HepG2 (cell line): ENCODE data around the gene BAHCC1. TPM values are rescaled to one million over a fixed set of nuclear protein-coding genes. Genes with fewer than 3 reads are reported as not detected.

Source experiments
- ATAC-seq: fragments of 200-7000 bp; cut with Tn5 transposase; 3 replicates; pipeline ENCODE4 v1.9.1; 2020; ENCODE audit warnings: mild to moderate bottlenecking, moderate library complexity
- BruUV-seq: library from RNA; stranded (reverse); fragments of 400-500 nt; replicated peaks from 2 replicates; lab custom pipeline; 2021; lab: Mats Ljungman, UMichigan
- CTCF ChIA-PET: fragments of 300-600 bp; formaldehyde crosslinking; extraction: SDS; loops from one replicate; lab custom pipeline; 2021; ENCODE audit warnings: low total read pairs, inconsistent platforms, low intra/inter-chr PET ratio; lab: Yijun Ruan, JAX
- POLR2A ChIA-PET: fragments of 350-600 bp; sonication (Branson Sonifier 250); formaldehyde crosslinking; loops from one replicate; lab custom pipeline; 2020; ENCODE audit warnings: antibody characterized with exemption, inconsistent platforms; lab: Yijun Ruan, JAX
- DNase-seq: peaks from one replicate; pipeline ENCODE4 v3.0.0-alpha.2; 2015; ENCODE audit warnings: low spot score
- FAIRE-seq: peaks from 3 replicates; lab custom pipeline; 2011; peaks lifted over from hg19 to GRCh38; lab: Jason Lieb, UNC
- H2AFZ ChIP-seq: one replicate; pipeline ENCODE4 v1.6.1; 2011; ENCODE audit warnings: low read length, inconsistent platforms
- H3K27ac ChIP-seq: fragments of 300-600 bp; 3 replicates; pipeline ENCODE4 v1.8.0; 2011; ENCODE audit warnings: mixed run types, mild to moderate bottlenecking, mixed read lengths, low read length, inconsistent platforms; ENCODE audit not compliant: insufficient read depth; ENCODE audit errors: extremely low read length
- H3K27me3 ChIP-seq, 2 experiments: fragments of 200-600 bp in 1 of 2; 2 replicates in 1 of 2; 3 replicates in 1 of 2; pipeline versions ENCODE4 v1.6.0 to v1.8.0; 2011; ENCODE audit warnings: low read length in 2 of 2, mild to moderate bottlenecking in 2 of 2, moderate library complexity in 2 of 2, inconsistent platforms in 1 of 2; ENCODE audit not compliant: insufficient read depth in 2 of 2, control insufficient read depth in 1 of 2
- H3K36me3 ChIP-seq, 2 experiments: fragments of 200-600 bp in 1 of 2; replicated peaks in 1 of 2; 2 replicates in 1 of 2; 3 replicates in 1 of 2; pipeline versions ENCODE4 v1.5.1 to v1.8.0; 2011; ENCODE audit warnings: low read length in 2 of 2, inconsistent platforms in 1 of 2; ENCODE audit not compliant: insufficient read depth in 2 of 2, control insufficient read depth in 1 of 2
- H3K4me1 ChIP-seq: 2 replicates; pipeline ENCODE4 v1.5.1; 2012; ENCODE audit warnings: low read length, inconsistent platforms; ENCODE audit not compliant: insufficient read depth
- H3K4me2 ChIP-seq: 2 replicates; pipeline ENCODE4 v1.6.0; 2011; ENCODE audit warnings: low read depth, low read length, inconsistent platforms
- H3K4me3 ChIP-seq, 3 experiments: fragments of 200-600 bp in 1 of 3; sonication (generic), shearing (Covaris generic) in 1 of 3; replicated peaks in 1 of 3; 2 replicates each; pipeline ENCODE4 v1.5.1; 2011 to 2016; ENCODE audit warnings: low read length in 3 of 3, inconsistent platforms in 2 of 3, low read depth in 2 of 3, mild to moderate bottlenecking in 2 of 3, control low read depth in 1 of 3, mixed read lengths in 1 of 3; ENCODE audit not compliant: insufficient read depth in 1 of 3
- H3K79me2 ChIP-seq: one replicate; pipeline ENCODE4 v1.6.1; 2011; ENCODE audit warnings: low read length, inconsistent platforms; ENCODE audit not compliant: insufficient read depth
- H3K9ac ChIP-seq: 2 replicates; pipeline ENCODE4 v1.6.0; 2011; ENCODE audit warnings: mild to moderate bottlenecking, low read depth, low read length, inconsistent platforms; ENCODE audit not compliant: insufficient read depth
- H3K9me3 ChIP-seq: 2 replicates; pipeline ENCODE4 v1.5.1; 2012; ENCODE audit warnings: mild to moderate bottlenecking, low read length
- H4K20me1 ChIP-seq: 2 replicates; pipeline ENCODE4 v1.6.0; 2011; ENCODE audit warnings: inconsistent platforms, mild to moderate bottlenecking, low read length, moderate library complexity; ENCODE audit not compliant: insufficient read depth
- AGO2 ChIP-seq: fragments of 200-400 bp; formaldehyde crosslinking; optimal IDR thresholded peaks from 2 replicates; pipeline ENCODE3; 2017; ENCODE audit warnings: mild to moderate bottlenecking, low read depth, low read length, moderate library complexity
- HIVEP1 ChIP-seq: sonication (generic); formaldehyde crosslinking; IDR thresholded peaks from 2 replicates; pipeline ENCODE4 v1.4.0; 2020; ENCODE audit warnings: mild to moderate bottlenecking, missing genetic modification reagents
- ZMAT5 ChIP-seq: sonication (generic); formaldehyde crosslinking; IDR thresholded peaks from 2 replicates; pipeline ENCODE4 v1.5.0; 2020; ENCODE audit warnings: mild to moderate bottlenecking, low read depth, missing genetic modification reagents, borderline replicate concordance
- ZNF563 ChIP-seq: sonication (generic); formaldehyde crosslinking; IDR thresholded peaks from 2 replicates; pipeline ENCODE4 v1.8.0; 2022; ENCODE audit warnings: mild to moderate bottlenecking, moderate library complexity, missing genetic modification reagents
- ZNF746 ChIP-seq: sonication (generic); formaldehyde crosslinking; IDR thresholded peaks from 2 replicates; pipeline ENCODE4 v1.8.0; 2022; ENCODE audit warnings: mild to moderate bottlenecking, missing genetic modification reagents
- WGBS: methylation state at CpG from one replicate; pipeline ENCODE4 v1.1.6; 2017; ENCODE audit warnings: low lambda C conversion rate; 5-methylcytosine and 5-hydroxymethylcytosine counted together
- in situ Hi-C: cut with HindIII; loops from 2 replicates; pipeline ENCODE4 v1.10.0; 2017; ENCODE audit warnings: low pct_unique_long_range_greater_than_20kb; ENCODE audit not compliant: extremely low pct_ligation_motif_present
- intact Hi-C: fragments of 100-400 bp; cut with micrococcal nuclease; formaldehyde crosslinking; loops from one replicate; pipeline ENCODE4 v1.10.0; 2022; ENCODE audit not compliant: unreplicated experiment
- polyA plus RNA-seq, 8 experiments: library from polyadenylated mRNA; depleted of rRNA in 3 of 8; stranded (reverse) in 7 of 8; unstranded in 1 of 8; fragments of >200 nt; fragmentation: Illumina TruSeq in 4 of 8; extraction: Trizol in 4 of 8; gene quantifications; 2 replicates each; pipeline versions ENCODE4 v1.2.1 to v1.2.3, GENCODE V29; 2011 to 2016; ENCODE audit warnings: low read depth in 4 of 8, missing spikeins in 1 of 8, mixed read lengths in 1 of 8; ENCODE audit not compliant: insufficient read depth in 1 of 8
- total RNA-seq, 5 experiments: library from RNA; depleted of rRNA; stranded (reverse); fragments of >200 nt; fragmentation: Illumina TruSeq; extraction: Trizol; gene quantifications; 2 replicates each; pipeline ENCODE4 v1.2.3, GENCODE V29; 2016; ENCODE audit warnings: low read depth in 1 of 5
- TF ChIP-seq, protein P1 (sequence below): IDR thresholded peaks from 2 replicates; pipeline ENCODE4 v1.6.1; 2016; ENCODE audit warnings: mild to moderate bottlenecking

BAHCC1 gene
- total and polyA plus RNA-seq, 2 of the 13 experiments (the other 11 are each of a cell fraction or from before 2014, with no cell fraction given), result 1.4 to 1.7 TPM

- no peaks in the 10 kb centered on the region for H3K79me2 ChIP-seq
- ChIA-PET POLR2A (no interaction called here), CTCF (no interaction called here)
- WGBS, result 62% methylated on average over 26 of the region's 32 CpGs
- no peak overlapping the region for H3K4me3 ChIP-seq
- TF ChIP-seq, protein P1, sequence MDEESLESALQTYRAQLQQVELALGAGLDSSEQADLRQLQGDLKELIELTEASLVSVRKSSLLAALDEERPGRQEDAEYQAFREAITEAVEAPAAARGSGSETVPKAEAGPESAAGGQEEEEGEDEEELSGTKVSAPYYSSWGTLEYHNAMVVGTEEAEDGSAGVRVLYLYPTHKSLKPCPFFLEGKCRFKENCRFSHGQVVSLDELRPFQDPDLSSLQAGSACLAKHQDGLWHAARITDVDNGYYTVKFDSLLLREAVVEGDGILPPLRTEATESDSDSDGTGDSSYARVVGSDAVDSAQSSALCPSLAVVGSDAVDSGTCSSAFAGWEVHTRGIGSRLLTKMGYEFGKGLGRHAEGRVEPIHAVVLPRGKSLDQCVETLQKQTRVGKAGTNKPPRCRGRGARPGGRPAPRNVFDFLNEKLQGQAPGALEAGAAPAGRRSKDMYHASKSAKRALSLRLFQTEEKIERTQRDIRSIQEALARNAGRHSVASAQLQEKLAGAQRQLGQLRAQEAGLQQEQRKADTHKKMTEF (CRISPR knock-in tag), result no peak
- TF ChIP-seq ZNF746 (no peak), HIVEP1 (no peak), ZNF563 (CRISPR knock-in tag) (0 out of 2 replicates have a peak, but pooled peaks have one; percentile 21), ZMAT5 (CRISPR knock-in tag) (no peak), AGO2 (peak; percentile 27)
- no peak overlapping the region for H3K4me2 ChIP-seq
- no peak overlapping the region for H3K27ac ChIP-seq
- H2AFZ ChIP-seq, result no peak overlapping the region
- no TSS peak for BruUV-seq
- DNase-seq (no peak), FAIRE-seq (no peak), ATAC-seq (no peak)
- peaks cover 23 to 87% of the 10 kb centered on the region in 2 experiments for H3K27me3 ChIP-seq
- peaks cover 37% of the 10 kb centered on the region for H3K4me1 ChIP-seq
- H3K9me3 ChIP-seq, result no peaks in the 10 kb centered on the region
- in situ Hi-C loops (no loop called here), intact Hi-C loops (no loop called here)
- no peak overlapping the region for H3K9ac ChIP-seq
- H4K20me1 ChIP-seq, result no peaks in the 10 kb centered on the region; the same call in 1 of the 2 replicates
- no peaks in the 10 kb centered on the region for H3K36me3 ChIP-seq
These were observed 11.5 kb upstream of the BAHCC1 start for GRCh38 chr17:81383504-81384421.
